ENCODE data around the gene MIER2.
"Not testable (repeated sequence)": the region's sequence is repeated elsewhere in the genome, so short reads cannot be mapped to it uniquely, and the experiment has no call there.

Gene MIER2

GRCh38 chr19:281156-281853 is 63.3 kb downstream of the MIER2 start:
- peak in 1 of 42 donors; percentile 22 for DNase-seq
- intact Hi-C loops (cut with DNase I) = no loop called here

GRCh38 chr19:280541-281009 is 64.0 kb downstream of the MIER2 start:
- intact Hi-C loops (cut with DNase I) = no loop called here
- DNase-seq = no peak

DNA sequence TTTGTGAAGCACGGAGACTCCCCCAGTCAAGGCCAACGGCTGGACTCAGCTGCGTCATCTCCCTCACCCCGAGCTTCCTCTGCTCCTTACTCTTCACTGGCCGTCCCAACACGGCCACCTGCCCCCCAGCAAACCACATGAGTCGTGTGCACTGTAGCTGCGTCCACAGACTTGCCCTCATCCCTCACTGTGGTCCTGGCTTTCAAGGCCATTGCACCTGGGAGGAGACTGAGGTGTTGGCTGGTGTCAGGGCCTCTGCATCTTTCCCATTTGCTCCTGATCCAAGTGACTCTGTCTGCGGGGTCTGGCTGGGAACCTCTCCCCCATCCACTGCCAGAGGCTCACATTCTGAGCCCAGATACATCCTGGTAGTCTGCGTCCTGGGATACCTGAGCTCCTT is 64.9 kb downstream of the MIER2 start:
- intact Hi-C loops (cut with DNase I) = no loop called here
- DNase-seq = no peak

DNA sequence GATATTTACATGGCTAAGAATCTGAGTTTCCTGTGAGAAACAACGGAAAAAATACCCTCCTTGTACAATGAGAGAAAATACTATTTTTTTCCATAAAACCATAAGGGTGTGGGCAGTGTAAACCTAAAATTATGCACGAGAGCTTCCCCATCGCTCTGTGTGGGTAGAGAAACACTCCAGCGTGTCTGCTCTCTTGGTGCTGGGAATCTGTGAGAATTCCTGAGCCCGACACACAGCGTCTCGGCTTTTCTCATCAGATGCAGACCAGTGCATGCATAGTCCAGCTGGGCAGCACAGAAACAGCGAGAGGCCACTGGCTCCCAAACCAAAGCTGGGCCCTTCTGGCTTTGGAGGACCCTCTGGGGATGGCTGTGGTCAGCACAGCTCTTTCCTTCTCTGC is 65.4 kb downstream of the MIER2 start:
- intact Hi-C loops (cut with DNase I) = no loop called here
- no peak for DNase-seq

DNA sequence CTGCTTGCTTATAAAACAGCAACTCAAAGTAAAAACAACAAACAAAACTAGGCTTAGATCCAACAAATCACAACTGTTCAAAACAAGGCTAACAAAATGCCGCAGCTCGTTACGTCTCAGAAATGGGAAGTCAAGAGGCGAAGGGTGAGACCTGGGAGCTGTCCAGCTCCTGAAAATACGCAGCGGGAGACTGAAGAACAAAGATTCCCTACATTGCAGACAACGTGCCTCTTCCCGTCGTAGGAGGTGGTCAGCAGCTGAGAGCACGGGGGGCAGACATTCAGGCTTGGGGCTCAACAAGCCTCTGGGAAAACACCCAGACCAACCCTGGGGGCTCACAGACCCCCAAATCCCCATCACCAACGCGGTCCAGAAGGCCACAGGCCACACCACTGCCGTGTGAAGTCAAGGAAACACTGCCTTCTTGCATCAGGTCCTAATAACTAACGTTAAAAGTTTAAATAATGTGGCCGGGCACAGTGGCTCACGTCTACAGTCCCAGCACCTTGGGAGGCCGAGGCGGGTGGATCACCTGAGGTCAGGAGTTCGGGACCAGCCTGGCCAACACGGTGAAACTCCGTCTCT is 66.9 kb downstream of the MIER2 start:
- intact Hi-C loops (cut with DNase I) = no loop called here
- no peak for DNase-seq

GRCh38 chr19:277131-277530 is 67.5 kb downstream of the MIER2 start:
- intact Hi-C loops (cut with DNase I) = no loop called here
- no peak for DNase-seq

- no peak for DNase-seq
Measured at GRCh38 chr19:275958-276646, 68.5 kb downstream of the MIER2 start.

GRCh38 chr19:275000-275399 is 69.6 kb downstream of the MIER2 start:
- intact Hi-C loops (cut with DNase I) = no loop called here
- DNase-seq = no peak

More at GRCh38 chr19:275958-276646, 68.5 kb downstream of the MIER2 start:
- intact Hi-C loops (cut with DNase I) = no loop called here

- intact Hi-C loops (cut with DNase I) = no loop called here
- DNase-seq = peak in 1 of 42 donors; percentile 8
Measured at GRCh38 chr19:273393-273792, 71.2 kb downstream of the MIER2 start.

GRCh38 chr19:271856-272255 is 72.7 kb downstream of the MIER2 start:
- intact Hi-C loops (cut with DNase I) = no loop called here
- no peak for DNase-seq

GRCh38 chr19:270766-271318 is 73.8 kb downstream of the MIER2 start:
- intact Hi-C loops (cut with DNase I); DNase-seq: not testable (repeated sequence)

GRCh38 chr19:269241-269640 is 75.4 kb downstream of the MIER2 start:
- intact Hi-C loops (cut with DNase I) = no loop called here

DNA sequence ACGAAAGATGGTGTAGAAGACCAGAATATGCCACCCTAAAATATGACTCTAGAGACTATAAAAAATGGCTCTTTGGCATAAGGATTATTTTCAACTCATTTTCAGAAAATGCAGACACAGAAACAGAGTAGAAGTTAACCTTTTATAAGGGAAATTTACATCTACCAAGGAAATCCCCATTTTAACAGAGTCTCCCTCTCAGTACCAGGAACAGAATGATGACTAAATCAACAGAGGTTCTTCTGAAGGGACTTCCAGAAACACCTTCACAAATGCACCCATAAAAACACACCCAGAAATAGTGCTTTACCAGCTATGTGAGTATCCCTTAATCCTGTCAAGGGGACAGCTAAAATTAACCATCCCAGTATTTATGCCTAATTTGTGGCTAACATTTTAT is 82.5 kb downstream of the MIER2 start:
- intact Hi-C loops (cut with DNase I) = no loop called here
- DNase-seq = no peak

More at GRCh38 chr19:269241-269640, 75.4 kb downstream of the MIER2 start:
- no peak for DNase-seq

GRCh38 chr19:256804-257203 is 87.8 kb downstream of the MIER2 start:
- intact Hi-C loops (cut with DNase I) = not testable (repeated sequence)

More at GRCh38 chr19:256804-257203, 87.8 kb downstream of the MIER2 start:
- DNase-seq = not testable (repeated sequence)
